ENCODE data around the gene APLF. TPM values are rescaled to one million over a fixed set of nuclear protein-coding genes. Genes with fewer than 3 reads are reported as not detected.
"Not testable (repeated sequence)": the region's sequence is repeated elsewhere in the genome, so short reads cannot be mapped to it uniquely, and the experiment has no call there.

Gene APLF
- total RNA-seq, 1 donor from 2014 or later, result 8.4 TPM

DNA sequence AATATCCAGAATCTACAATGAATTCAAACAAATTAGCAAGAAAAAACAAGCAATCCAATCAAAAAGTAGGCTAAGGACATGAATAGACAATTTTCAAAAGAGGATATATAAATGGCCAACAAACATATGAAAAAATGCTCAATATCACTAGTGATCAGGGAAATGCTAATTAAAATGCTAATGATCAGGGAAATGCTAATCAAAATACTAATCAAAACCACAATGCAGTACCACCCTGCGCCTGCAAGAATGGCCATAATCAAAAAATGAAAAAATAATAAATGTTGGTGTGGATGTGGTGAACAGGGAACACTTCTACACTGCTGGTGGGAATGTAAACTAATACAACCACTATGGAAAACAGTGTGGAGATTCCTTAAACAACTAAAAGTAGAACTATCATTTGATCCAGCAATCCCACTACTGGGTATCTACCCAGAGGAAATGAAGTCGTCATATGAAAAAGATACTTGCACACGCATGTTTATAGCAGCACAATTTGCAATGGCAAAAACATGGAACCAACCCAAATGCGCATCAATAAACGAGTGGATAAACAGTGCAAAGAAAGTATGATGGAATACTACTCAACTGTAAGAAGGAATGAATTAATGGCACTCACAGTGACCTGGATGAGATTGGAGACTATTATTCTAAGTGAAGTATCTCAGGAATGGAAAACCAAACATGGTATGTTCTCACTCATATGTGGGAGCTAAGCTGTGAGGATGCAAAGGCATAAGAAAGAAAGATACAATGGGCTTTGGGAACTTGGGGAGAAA lies 88.2 kb downstream of the APLF start:
- not testable (repeated sequence) for H3K4me1 ChIP-seq (ENCODE audit: control insufficient read depth in 3 of 3, insufficient read depth in 3 of 3, low read length in 3 of 3); H3K27ac ChIP-seq (ENCODE audit: low read depth, low read length); H3K36me3 ChIP-seq (ENCODE audit: control insufficient read depth in 3 of 3, insufficient read depth in 3 of 3, low read length in 3 of 3); H3K4me3 ChIP-seq (ENCODE audit: low read length in 3 of 3); H3K27me3 ChIP-seq (ENCODE audit: control insufficient read depth in 3 of 3, insufficient read depth in 3 of 3, low read length in 3 of 3); H3K9ac ChIP-seq (ENCODE audit: low read depth in 1 of 3, low read length in 3 of 3); H3K9me3 ChIP-seq (ENCODE audit: control insufficient read depth in 3 of 3, low read length in 3 of 3)

DNA sequence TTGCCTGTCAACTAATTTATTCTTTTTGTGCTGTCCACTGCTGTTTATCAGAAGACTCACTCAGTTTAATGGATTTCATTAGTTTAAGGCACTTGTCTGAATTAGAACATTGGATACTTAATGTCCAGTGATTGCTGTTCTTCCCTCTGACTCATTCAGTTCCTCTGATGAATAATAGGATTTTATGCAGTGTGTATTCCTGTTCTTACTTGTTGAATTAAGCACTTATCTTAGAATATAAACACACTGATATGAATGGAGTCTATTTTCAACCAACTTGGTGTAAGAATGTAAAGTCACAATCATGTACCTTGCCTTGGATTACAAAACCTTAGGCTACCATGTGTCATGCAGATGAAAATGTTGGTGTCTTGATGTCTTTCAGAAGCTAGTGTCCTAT lies 89.0 kb downstream of the APLF start:
- Histone ChIP-seq H3K4me3 (ENCODE audit: low read length in 3 of 3) (no peak overlapping the region), H3K4me1 (ENCODE audit: control insufficient read depth in 3 of 3, insufficient read depth in 3 of 3, low read length in 3 of 3) (no peaks in the 10 kb centered on the region), H3K27ac (ENCODE audit: low read depth, low read length) (no peak overlapping the region), H3K36me3 (ENCODE audit: control insufficient read depth in 3 of 3, insufficient read depth in 3 of 3, low read length in 3 of 3) (no peaks in the 10 kb centered on the region), H3K9ac (ENCODE audit: low read depth in 1 of 3, low read length in 3 of 3) (no peak overlapping the region), H3K9me3 (ENCODE audit: control insufficient read depth in 3 of 3, low read length in 3 of 3) (no peaks in the 10 kb centered on the region), H3K27me3 (ENCODE audit: control insufficient read depth in 3 of 3, insufficient read depth in 3 of 3, low read length in 3 of 3) (no peaks in the 10 kb centered on the region)

DNA sequence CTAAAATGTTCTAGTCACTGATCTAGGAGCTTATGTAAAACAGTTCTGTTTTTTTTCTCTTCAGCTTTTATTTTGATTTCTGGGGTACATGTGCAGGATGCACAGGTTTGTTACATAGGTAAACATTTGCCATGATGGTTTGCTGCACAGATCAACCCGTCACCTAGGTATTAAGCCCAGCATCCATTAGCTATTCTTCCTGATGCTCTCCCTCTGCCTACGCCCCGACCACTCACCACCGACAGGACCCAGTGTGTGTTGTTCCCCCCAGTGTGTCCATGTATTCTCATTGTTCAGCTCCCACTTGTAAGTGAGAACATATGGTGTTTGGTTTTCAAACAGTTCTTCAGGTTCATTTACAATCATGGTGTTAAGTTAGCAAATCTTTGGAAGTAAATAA lies 91.2 kb downstream of the APLF start:
- H3K9me3 ChIP-seq (ENCODE audit: control insufficient read depth in 3 of 3, low read length in 3 of 3), result no peaks in the 10 kb centered on the region
- no peaks in the 10 kb centered on the region for H3K36me3 ChIP-seq (ENCODE audit: control insufficient read depth in 3 of 3, insufficient read depth in 3 of 3, low read length in 3 of 3)
- H3K27ac ChIP-seq (ENCODE audit: low read depth, low read length), result no peak overlapping the region
- H3K9ac ChIP-seq (ENCODE audit: low read depth in 1 of 3, low read length in 3 of 3), result no peak overlapping the region
- no peak overlapping the region for H3K4me3 ChIP-seq (ENCODE audit: low read length in 3 of 3)
- no peaks in the 10 kb centered on the region for H3K4me1 ChIP-seq (ENCODE audit: control insufficient read depth in 3 of 3, insufficient read depth in 3 of 3, low read length in 3 of 3)
- no peaks in the 10 kb centered on the region for H3K27me3 ChIP-seq (ENCODE audit: control insufficient read depth in 3 of 3, insufficient read depth in 3 of 3, low read length in 3 of 3)

DNA sequence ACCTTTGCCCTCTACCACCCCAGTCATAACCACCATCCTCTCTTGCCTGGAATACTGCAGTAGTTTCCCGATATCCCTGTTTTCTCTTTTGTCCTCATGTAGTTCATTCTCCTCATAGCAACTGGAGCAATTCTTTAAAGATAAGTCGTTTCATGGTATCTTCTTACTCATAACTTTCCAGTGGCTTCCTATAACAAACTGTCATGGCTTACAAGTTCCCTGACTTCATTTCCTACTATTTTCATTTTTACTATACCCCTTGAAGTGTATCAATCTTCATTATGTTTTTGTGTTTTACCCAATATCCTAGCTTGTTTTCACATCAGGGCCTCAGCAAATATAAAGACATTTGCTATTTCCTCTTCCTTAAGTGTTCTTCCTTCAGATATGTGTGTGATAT lies 92.3 kb downstream of the APLF start:
- no peak overlapping the region for H3K4me3 ChIP-seq (ENCODE audit: low read length in 3 of 3)
- no peaks in the 10 kb centered on the region for H3K36me3 ChIP-seq (ENCODE audit: control insufficient read depth in 3 of 3, insufficient read depth in 3 of 3, low read length in 3 of 3)
- no peak overlapping the region for H3K9ac ChIP-seq (ENCODE audit: low read depth in 1 of 3, low read length in 3 of 3)
- no peaks in the 10 kb centered on the region for H3K4me1 ChIP-seq (ENCODE audit: control insufficient read depth in 3 of 3, insufficient read depth in 3 of 3, low read length in 3 of 3)
- no peaks in the 10 kb centered on the region for H3K9me3 ChIP-seq (ENCODE audit: control insufficient read depth in 3 of 3, low read length in 3 of 3)
- no peak overlapping the region for H3K27ac ChIP-seq (ENCODE audit: low read depth, low read length)
- no peaks in the 10 kb centered on the region for H3K27me3 ChIP-seq (ENCODE audit: control insufficient read depth in 3 of 3, insufficient read depth in 3 of 3, low read length in 3 of 3)

DNA sequence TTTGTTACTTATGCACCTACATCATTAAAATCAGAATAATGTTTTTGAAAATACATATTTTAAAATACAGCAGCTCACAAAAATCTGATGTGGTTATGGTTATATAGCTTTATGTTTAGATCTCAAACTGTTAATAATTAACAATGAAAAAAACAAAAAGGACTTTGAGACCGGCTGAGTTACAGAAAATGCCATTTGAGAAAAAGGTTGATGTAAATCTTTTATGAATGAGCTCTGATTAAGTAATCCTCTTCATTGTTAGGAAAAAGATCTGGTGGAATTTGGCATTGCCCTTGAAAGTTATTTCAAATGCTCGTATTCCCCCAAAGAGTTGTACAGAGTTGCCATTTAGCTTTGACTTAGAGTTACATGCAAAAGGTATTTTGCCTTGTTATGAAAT lies 93.2 kb downstream of the APLF start:
- no peaks in the 10 kb centered on the region for H3K9me3 ChIP-seq (ENCODE audit: control insufficient read depth in 3 of 3, low read length in 3 of 3)
- H3K27ac ChIP-seq (ENCODE audit: low read depth, low read length), result no peak overlapping the region
- H3K36me3 ChIP-seq (ENCODE audit: control insufficient read depth in 3 of 3, insufficient read depth in 3 of 3, low read length in 3 of 3), result no peaks in the 10 kb centered on the region
- H3K4me3 ChIP-seq (ENCODE audit: low read length in 3 of 3), result no peak overlapping the region
- H3K27me3 ChIP-seq (ENCODE audit: control insufficient read depth in 3 of 3, insufficient read depth in 3 of 3, low read length in 3 of 3), result no peaks in the 10 kb centered on the region
- H3K4me1 ChIP-seq (ENCODE audit: control insufficient read depth in 3 of 3, insufficient read depth in 3 of 3, low read length in 3 of 3), result no peaks in the 10 kb centered on the region
- no peak overlapping the region for H3K9ac ChIP-seq (ENCODE audit: low read depth in 1 of 3, low read length in 3 of 3)

DNA sequence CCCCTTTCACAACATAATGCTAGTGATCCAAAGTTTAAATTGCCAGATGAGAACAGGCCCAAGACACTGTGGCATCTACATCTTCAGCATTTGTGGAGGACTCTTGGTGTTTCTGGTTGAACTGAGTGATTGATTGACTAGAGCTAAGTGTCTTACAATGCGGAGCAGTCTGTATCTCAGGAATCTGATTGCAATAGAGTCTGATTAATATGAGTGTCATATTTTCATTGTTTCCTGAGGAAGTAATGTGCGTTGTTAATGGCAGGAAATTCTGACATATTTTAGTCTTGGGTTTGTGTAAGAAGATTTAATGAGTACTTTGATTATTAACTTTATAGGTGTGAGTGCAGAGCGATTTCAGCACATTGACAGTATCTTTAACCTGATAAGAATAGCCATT lies 94.0 kb downstream of the APLF start:
- no peaks in the 10 kb centered on the region for H3K9me3 ChIP-seq (ENCODE audit: control insufficient read depth in 3 of 3, low read length in 3 of 3)
- H3K27ac ChIP-seq (ENCODE audit: low read depth, low read length), result no peak overlapping the region
- no peak overlapping the region for H3K4me3 ChIP-seq (ENCODE audit: low read length in 3 of 3)
- no peak overlapping the region for H3K9ac ChIP-seq (ENCODE audit: low read depth in 1 of 3, low read length in 3 of 3)
- no peaks in the 10 kb centered on the region for H3K36me3 ChIP-seq (ENCODE audit: control insufficient read depth in 3 of 3, insufficient read depth in 3 of 3, low read length in 3 of 3)
- H3K27me3 ChIP-seq (ENCODE audit: control insufficient read depth in 3 of 3, insufficient read depth in 3 of 3, low read length in 3 of 3), result no peaks in the 10 kb centered on the region
- no peaks in the 10 kb centered on the region for H3K4me1 ChIP-seq (ENCODE audit: control insufficient read depth in 3 of 3, insufficient read depth in 3 of 3, low read length in 3 of 3)

DNA sequence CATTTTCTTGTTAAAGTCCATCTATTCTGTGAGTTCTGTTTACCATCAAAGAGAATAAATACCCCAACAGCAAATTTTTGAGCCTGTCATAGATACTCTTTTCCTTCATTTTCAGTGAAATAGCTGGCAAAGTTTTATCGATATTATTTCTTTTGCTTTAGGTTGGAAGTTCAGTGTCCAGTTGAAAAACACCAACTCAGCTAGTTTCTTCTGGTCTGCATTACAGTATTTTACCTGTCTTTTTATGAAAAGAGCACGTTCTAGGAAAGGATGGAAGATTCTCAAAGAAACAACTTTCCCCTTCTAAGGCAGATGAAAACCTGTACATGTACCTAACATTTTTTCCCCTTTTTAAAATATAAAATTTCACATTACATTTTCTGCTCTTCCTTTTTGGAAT lies 95.5 kb downstream of the APLF start:
- Histone ChIP-seq H3K9ac (ENCODE audit: low read depth in 1 of 3, low read length in 3 of 3) (no peak overlapping the region), H3K4me1 (ENCODE audit: control insufficient read depth in 3 of 3, insufficient read depth in 3 of 3, low read length in 3 of 3) (no peaks in the 10 kb centered on the region), H3K4me3 (ENCODE audit: low read length in 3 of 3) (no peak overlapping the region), H3K36me3 (ENCODE audit: control insufficient read depth in 3 of 3, insufficient read depth in 3 of 3, low read length in 3 of 3) (no peaks in the 10 kb centered on the region), H3K27me3 (ENCODE audit: control insufficient read depth in 3 of 3, insufficient read depth in 3 of 3, low read length in 3 of 3) (no peaks in the 10 kb centered on the region), H3K27ac (ENCODE audit: low read depth, low read length) (no peak overlapping the region), H3K9me3 (ENCODE audit: control insufficient read depth in 3 of 3, low read length in 3 of 3) (no peaks in the 10 kb centered on the region)

DNA sequence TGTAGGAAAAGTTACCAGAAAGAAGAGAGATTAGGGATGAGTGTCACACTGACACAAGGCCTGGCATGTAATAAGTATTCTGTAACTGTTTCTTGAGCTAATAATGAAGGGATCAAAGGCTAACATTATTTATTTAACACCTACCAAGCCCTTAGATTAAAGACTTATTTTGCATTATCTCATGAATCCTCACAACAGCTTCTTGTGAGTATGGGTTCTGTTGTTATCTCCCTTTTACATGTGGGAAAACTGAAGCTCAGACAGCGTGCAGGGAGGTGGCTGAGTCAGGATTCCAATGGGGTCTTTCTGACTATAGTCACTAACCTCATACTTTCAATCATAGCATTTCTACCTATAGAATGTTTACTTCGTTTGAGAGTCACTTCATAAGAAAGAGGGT lies 97.0 kb downstream of the APLF start:
- Histone ChIP-seq H3K9ac (ENCODE audit: low read depth in 1 of 3, low read length in 3 of 3) (no peak overlapping the region), H3K36me3 (ENCODE audit: control insufficient read depth in 3 of 3, insufficient read depth in 3 of 3, low read length in 3 of 3) (no peaks in the 10 kb centered on the region), H3K4me3 (ENCODE audit: low read length in 3 of 3) (no peak overlapping the region), H3K9me3 (ENCODE audit: control insufficient read depth in 3 of 3, low read length in 3 of 3) (no peaks in the 10 kb centered on the region), H3K4me1 (ENCODE audit: control insufficient read depth in 3 of 3, insufficient read depth in 3 of 3, low read length in 3 of 3) (no peaks in the 10 kb centered on the region), H3K27me3 (ENCODE audit: control insufficient read depth in 3 of 3, insufficient read depth in 3 of 3, low read length in 3 of 3) (no peaks in the 10 kb centered on the region), H3K27ac (ENCODE audit: low read depth, low read length) (no peak overlapping the region)

DNA sequence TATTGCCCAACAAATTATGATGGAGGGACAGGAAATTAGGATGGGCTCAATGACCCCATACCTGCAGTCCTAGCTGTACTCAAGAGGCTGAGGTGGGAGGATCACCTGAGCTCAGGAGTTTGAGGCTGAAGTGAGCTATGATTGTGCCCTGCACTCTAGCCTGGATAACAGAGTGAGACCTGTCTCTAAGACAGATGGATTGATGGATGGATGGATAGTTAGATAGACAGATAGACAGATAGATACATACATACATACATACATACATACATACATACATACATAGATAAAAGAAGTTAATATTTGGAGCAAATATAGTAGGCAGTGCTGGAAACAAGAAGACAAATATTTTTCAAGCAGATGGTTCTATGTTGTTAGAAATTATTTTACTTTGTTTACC lies 97.9 kb downstream of the APLF start:
- Histone ChIP-seq H3K4me3 (ENCODE audit: low read length in 3 of 3) (no peak overlapping the region), H3K4me1 (ENCODE audit: control insufficient read depth in 3 of 3, insufficient read depth in 3 of 3, low read length in 3 of 3) (no peaks in the 10 kb centered on the region), H3K36me3 (ENCODE audit: control insufficient read depth in 3 of 3, insufficient read depth in 3 of 3, low read length in 3 of 3) (no peaks in the 10 kb centered on the region), H3K9me3 (ENCODE audit: control insufficient read depth in 3 of 3, low read length in 3 of 3) (no peaks in the 10 kb centered on the region), H3K9ac (ENCODE audit: low read depth in 1 of 3, low read length in 3 of 3) (no peak overlapping the region), H3K27ac (ENCODE audit: low read depth, low read length) (no peak overlapping the region), H3K27me3 (ENCODE audit: control insufficient read depth in 3 of 3, insufficient read depth in 3 of 3, low read length in 3 of 3) (no peaks in the 10 kb centered on the region)

DNA sequence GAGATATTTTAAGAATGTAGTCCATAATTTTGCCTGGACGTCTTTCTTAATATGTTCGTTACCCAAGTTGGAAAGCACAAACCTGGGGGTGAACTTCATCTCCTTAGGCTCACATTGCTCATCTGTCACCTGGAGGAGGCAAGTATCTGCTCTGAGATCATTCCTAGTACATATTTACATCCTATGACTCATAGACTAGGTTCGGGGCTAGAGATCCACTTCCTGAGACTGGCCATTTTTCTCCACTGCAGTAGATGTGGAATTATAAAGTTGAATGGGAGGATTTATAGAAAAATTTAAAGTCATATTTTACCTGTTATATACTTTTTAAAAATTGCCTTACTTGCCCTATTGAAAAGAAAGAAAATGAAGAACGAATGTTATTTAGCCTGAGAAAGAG lies 98.5 kb downstream of the APLF start:
- Histone ChIP-seq H3K4me1 (ENCODE audit: control insufficient read depth in 3 of 3, insufficient read depth in 3 of 3, low read length in 3 of 3) (no peaks in the 10 kb centered on the region), H3K27ac (ENCODE audit: low read depth, low read length) (no peak overlapping the region), H3K27me3 (ENCODE audit: control insufficient read depth in 3 of 3, insufficient read depth in 3 of 3, low read length in 3 of 3) (no peaks in the 10 kb centered on the region), H3K36me3 (ENCODE audit: control insufficient read depth in 3 of 3, insufficient read depth in 3 of 3, low read length in 3 of 3) (no peaks in the 10 kb centered on the region), H3K4me3 (ENCODE audit: low read length in 3 of 3) (no peak overlapping the region), H3K9me3 (ENCODE audit: control insufficient read depth in 3 of 3, low read length in 3 of 3) (no peaks in the 10 kb centered on the region), H3K9ac (ENCODE audit: low read depth in 1 of 3, low read length in 3 of 3) (no peak overlapping the region)
